Fibroblast of the aortic adventitia (primary cell): ENCODE results near the gene MBNL2. TPM values are rescaled to one million over a fixed set of nuclear protein-coding genes. Genes with fewer than 3 reads are reported as not detected.

Source experiments
- DNase-seq: peaks from one replicate; pipeline ENCODE4 v3.0.0-alpha.2; 2010; ENCODE audit warnings: low read depth
- H3K4me3 ChIP-seq: 2 replicates; pipeline ENCODE4 v1.5.1; 2011; ENCODE audit warnings: low read depth, mild to moderate bottlenecking, control low read depth, low read length, moderate library complexity
- CTCF ChIP-seq: IDR thresholded peaks from 2 replicates; pipeline ENCODE4 v1.5.1; 2011; ENCODE audit warnings: mild to moderate bottlenecking, low read length, control low read depth, inconsistent platforms; ENCODE audit not compliant: insufficient read depth
- total RNA-seq: library from RNA; depleted of rRNA; stranded (reverse); fragments of >200 nt; gene quantifications from 2 replicates; pipeline ENCODE4 v1.2.3, GENCODE V29; 2012; ENCODE audit warnings: low replicate concordance

The MBNL2 gene
- total RNA-seq, 1 donor = 120 TPM

DNA sequence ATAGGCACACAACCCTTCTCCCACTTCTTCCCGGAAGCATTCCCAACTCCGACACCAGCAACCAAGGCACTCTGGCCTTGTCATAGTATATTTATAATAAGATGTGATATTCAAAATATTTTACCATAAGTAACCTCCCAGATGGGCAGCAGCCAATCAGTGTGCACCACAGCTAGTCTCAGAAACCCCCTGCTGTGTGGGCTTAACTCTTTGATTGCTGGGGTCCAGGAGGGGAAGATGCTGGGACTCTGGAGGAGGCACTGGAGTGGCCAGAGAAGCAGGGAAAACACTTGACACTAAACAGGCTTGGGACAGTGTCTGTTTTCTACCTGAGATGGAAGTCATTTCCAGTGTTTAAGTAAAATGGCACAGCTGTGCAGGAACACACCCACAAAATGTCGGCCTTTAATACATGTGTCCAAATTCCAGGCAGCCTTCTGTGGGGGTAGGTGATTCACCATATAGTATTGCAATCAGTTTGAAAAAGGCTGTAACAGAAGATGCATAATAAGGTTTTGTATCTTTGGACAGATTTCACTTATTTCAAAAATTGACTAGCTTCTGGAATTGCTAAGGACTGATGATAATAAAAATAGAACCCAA lies 100.7 kb downstream of the MBNL2 start:
- DNase-seq = peak; percentile 40
- TF ChIP-seq CTCF = no peak
- no peak overlapping the region for H3K4me3 ChIP-seq

- TF ChIP-seq CTCF = no peak
- no peak for DNase-seq
- no peak overlapping the region for H3K4me3 ChIP-seq
These were observed 102.0 kb downstream of the MBNL2 start for GRCh38 chr13:97324115-97324514.

- H3K4me3 ChIP-seq = no peak overlapping the region
- no peak for DNase-seq
- TF ChIP-seq CTCF = no peak
These were observed 103.6 kb downstream of the MBNL2 start for GRCh38 chr13:97325738-97326137.

- H3K4me3 ChIP-seq = no peak overlapping the region
- no peak for DNase-seq
- no peak for TF ChIP-seq CTCF
These were observed 105.0 kb downstream of the MBNL2 start for GRCh38 chr13:97327086-97327485.

DNA sequence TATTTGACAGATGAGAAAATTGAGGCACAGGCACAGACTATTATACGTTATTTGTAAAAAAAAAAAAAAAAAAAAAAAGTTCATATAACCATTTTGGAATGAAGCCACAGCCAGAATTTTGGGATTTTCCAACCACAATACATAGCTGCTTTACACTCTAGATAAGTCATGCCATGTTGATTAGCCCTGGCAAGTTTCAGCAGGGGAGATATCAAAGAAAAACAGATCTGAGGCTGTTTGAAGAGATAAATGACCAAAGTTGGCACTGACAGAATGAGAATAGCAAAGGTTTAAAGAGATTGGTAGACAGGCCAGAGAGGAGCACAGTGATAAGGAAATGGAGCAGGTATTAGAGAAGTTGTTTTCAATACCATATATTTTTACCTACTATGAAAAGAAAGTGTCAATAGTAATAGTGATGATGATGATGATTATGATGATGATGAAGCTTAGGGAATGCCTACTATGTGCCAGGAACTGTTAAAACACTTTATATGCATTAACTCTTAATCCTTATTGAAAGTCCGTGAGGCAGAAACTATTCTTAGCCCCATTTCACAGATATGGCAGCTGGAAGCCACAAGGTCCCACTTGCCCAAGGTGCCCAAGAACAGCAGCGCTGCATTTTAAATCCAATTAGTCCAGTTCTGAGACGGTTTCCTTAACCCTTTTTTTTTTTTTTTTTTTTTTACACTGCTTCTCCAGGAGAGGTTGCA lies 105.5 kb downstream of the MBNL2 start:
- peak; percentile 86 for DNase-seq
- no peak overlapping the region for H3K4me3 ChIP-seq

DNA sequence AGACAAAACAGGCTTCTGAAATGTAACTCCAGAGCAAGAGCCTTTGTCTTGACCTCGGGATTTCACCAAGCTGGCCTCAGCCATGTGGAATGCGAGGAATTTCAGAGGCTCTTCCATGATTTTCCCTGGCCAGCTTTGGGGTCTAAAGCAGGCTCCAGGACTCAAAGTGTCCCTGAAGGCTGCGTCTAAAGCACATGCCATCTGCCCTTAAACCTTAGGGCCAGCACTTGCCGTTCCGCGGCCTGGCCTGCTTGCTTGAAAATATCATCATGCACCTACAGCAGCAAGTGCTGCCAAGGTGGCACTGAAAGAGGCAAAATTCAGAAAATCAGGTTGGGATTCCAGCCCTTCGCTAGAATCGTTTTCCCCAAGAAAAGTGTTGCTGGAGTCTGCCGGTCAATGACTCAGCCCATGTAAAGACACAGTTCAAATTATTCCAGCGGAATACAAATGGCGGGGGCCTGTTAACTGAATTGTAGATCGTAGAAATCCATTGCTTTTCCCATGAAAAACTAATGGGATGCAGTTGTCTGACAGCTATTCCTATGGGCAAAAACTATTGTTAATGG lies 106.2 kb downstream of the MBNL2 start:
- no peak overlapping the region for H3K4me3 ChIP-seq
- no peak for TF ChIP-seq CTCF
- peak; percentile 91 for DNase-seq

More for the DNA sequence above, 105.5 kb downstream of the MBNL2 start:
- TF ChIP-seq CTCF = no peak

DNA sequence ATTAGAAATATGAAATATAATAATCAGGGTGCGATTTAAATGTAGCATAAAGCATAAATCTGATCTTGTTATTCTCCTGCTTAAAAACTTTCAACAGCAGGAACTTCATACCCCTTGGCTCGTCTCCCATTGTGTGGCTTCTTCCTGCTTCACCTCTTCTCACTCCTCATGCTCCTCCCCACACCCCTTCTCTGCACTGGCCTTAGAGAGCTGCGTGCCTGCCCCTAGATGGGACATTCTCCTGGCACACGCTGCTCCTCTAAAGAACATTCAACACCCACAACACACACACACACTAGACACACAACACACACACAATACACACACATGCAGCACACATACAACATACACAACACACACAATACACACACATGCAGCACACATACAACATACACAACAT lies 107.2 kb downstream of the MBNL2 start:
- peak; percentile 47 for DNase-seq
- TF ChIP-seq CTCF = no peak
- H3K4me3 ChIP-seq = no peak overlapping the region
